Activated effector memory CD4-positive, alpha-beta T cell treated with Interleukin-2 at 50 U/mL for 16 hours (primary cell): ENCODE results near the gene NHS.

Source experiments
- DNase-seq: peaks from one replicate; pipeline ENCODE4 v3.0.0-alpha.2; 2020

NHS gene

GRCh38 chrX:17633546-17633945 is 258.5 kb downstream of the NHS start:
- DNase-seq: no peak

GRCh38 chrX:17634542-17635207 is 259.7 kb downstream of the NHS start:
- DNase-seq: no peak

GRCh38 chrX:17635231-17635630 is 260.2 kb downstream of the NHS start:
- no peak for DNase-seq

GRCh38 chrX:17637235-17637634 is 262.2 kb downstream of the NHS start:
- DNase-seq: no peak

GRCh38 chrX:17638731-17639130 is 263.7 kb downstream of the NHS start:
- DNase-seq: no peak

GRCh38 chrX:17642891-17643290 is 267.9 kb downstream of the NHS start:
- no peak for DNase-seq

- DNase-seq: no peak
Observed at GRCh38 chrX:17643528-17643927, 268.5 kb downstream of the NHS start.

GRCh38 chrX:17644001-17644400 is 269.0 kb downstream of the NHS start:
- no peak for DNase-seq

GRCh38 chrX:17654116-17654515 is 279.1 kb downstream of the NHS start:
- no peak for DNase-seq

GRCh38 chrX:17655211-17656034 is 280.4 kb downstream of the NHS start:
- DNase-seq: no peak

GRCh38 chrX:17656035-17656418 is 281.0 kb downstream of the NHS start:
- no peak for DNase-seq

GRCh38 chrX:17656556-17656955 is 281.6 kb downstream of the NHS start:
- no peak for DNase-seq

GRCh38 chrX:17662391-17662790 is 287.4 kb downstream of the NHS start:
- no peak for DNase-seq

- no peak for DNase-seq
Observed at GRCh38 chrX:17668929-17669328, 293.9 kb downstream of the NHS start.

- DNase-seq: no peak
Observed at GRCh38 chrX:17669458-17669857, 294.5 kb downstream of the NHS start.

GRCh38 chrX:17669891-17670290 is 294.9 kb downstream of the NHS start:
- no peak for DNase-seq

GRCh38 chrX:17670874-17671273 is 295.9 kb downstream of the NHS start:
- DNase-seq: no peak

- DNase-seq: no peak
Observed at GRCh38 chrX:17674601-17675000, 299.6 kb downstream of the NHS start.

GRCh38 chrX:17679261-17679660 is 304.3 kb downstream of the NHS start:
- DNase-seq: no peak

GRCh38 chrX:17679820-17680219 is 304.8 kb downstream of the NHS start:
- DNase-seq: no peak

- DNase-seq: no peak
Observed at GRCh38 chrX:17680732-17681413, 305.9 kb downstream of the NHS start.

- DNase-seq: no peak
Observed at GRCh38 chrX:17682259-17682658, 307.3 kb downstream of the NHS start.

- no peak for DNase-seq
Observed at GRCh38 chrX:17685026-17685425, 310.0 kb downstream of the NHS start.

GRCh38 chrX:17687648-17688047 is 312.6 kb downstream of the NHS start:
- DNase-seq: no peak
